Measurements from ENCODE around the gene EYS. TPM values are rescaled to one million over a fixed set of nuclear protein-coding genes. Genes with fewer than 3 reads are reported as not detected.

Gene EYS
- total RNA-seq, 2 donors from 2014 or later, result not detected

- DNase-seq (ENCODE audit: low spot score), result no peak
- H3K36me3 ChIP-seq, result no peaks in the 10 kb centered on the region
- no peaks in the 10 kb centered on the region for H3K9me3 ChIP-seq
- no peak overlapping the region for H3K4me3 ChIP-seq
- H3K27ac ChIP-seq, result no peak overlapping the region
- no peaks in the 10 kb centered on the region for H3K4me1 ChIP-seq (ENCODE audit: control insufficient read depth in 1 of 2, low read depth in 2 of 2)
- TF ChIP-seq CTCF (IDR thresholded peaks at IDR 0.05), result no peak
- no peak for ATAC-seq (ENCODE audit: insufficient number of reproducible peaks, low FRiP score, low read depth)
- no peaks in the 10 kb centered on the region for H3K27me3 ChIP-seq (replicated peaks; ENCODE audit: insufficient read depth)
Measured at GRCh38 chr6:64522859-64523258, 1184.2 kb downstream of the EYS start.

- Histone ChIP-seq H3K36me3 (no peaks in the 10 kb centered on the region), H3K4me3 (no peak overlapping the region), H3K27ac (no peak overlapping the region), H3K4me1 (ENCODE audit: control insufficient read depth in 1 of 2, low read depth in 2 of 2) (no peaks in the 10 kb centered on the region), H3K27me3 (replicated peaks; ENCODE audit: insufficient read depth) (no peaks in the 10 kb centered on the region), H3K9me3 (no peaks in the 10 kb centered on the region)
- DNase-seq (ENCODE audit: low spot score) (no peak), ATAC-seq (ENCODE audit: insufficient number of reproducible peaks, low FRiP score, low read depth) (no peak)
- TF ChIP-seq CTCF (IDR thresholded peaks at IDR 0.05), result no peak
Measured at GRCh38 chr6:64520050-64520449, 1187.0 kb downstream of the EYS start.

- no peaks in the 10 kb centered on the region for H3K9me3 ChIP-seq
- no peaks in the 10 kb centered on the region for H3K27me3 ChIP-seq (replicated peaks; ENCODE audit: insufficient read depth)
- ATAC-seq (ENCODE audit: insufficient number of reproducible peaks, low FRiP score, low read depth) (no peak), DNase-seq (ENCODE audit: low spot score) (no peak)
- no peak for TF ChIP-seq CTCF (IDR thresholded peaks at IDR 0.05)
- no peaks in the 10 kb centered on the region for H3K4me1 ChIP-seq (ENCODE audit: control insufficient read depth in 1 of 2, low read depth in 2 of 2)
- no peak overlapping the region for H3K4me3 ChIP-seq
- no peak overlapping the region for H3K27ac ChIP-seq
- H3K36me3 ChIP-seq, result no peaks in the 10 kb centered on the region
Measured at GRCh38 chr6:64516393-64516792, 1190.6 kb downstream of the EYS start.

- Histone ChIP-seq H3K27me3 (replicated peaks; ENCODE audit: insufficient read depth) (no peaks in the 10 kb centered on the region), H3K27ac (no peak overlapping the region), H3K36me3 (no peaks in the 10 kb centered on the region), H3K9me3 (no peaks in the 10 kb centered on the region), H3K4me3 (no peak overlapping the region), H3K4me1 (ENCODE audit: control insufficient read depth in 1 of 2, low read depth in 2 of 2) (no peaks in the 10 kb centered on the region)
- TF ChIP-seq CTCF (IDR thresholded peaks at IDR 0.05), result no peak
- ATAC-seq (ENCODE audit: insufficient number of reproducible peaks, low FRiP score, low read depth) (no peak), DNase-seq (ENCODE audit: low spot score) (no peak)
Measured at GRCh38 chr6:64507661-64508060, 1199.4 kb downstream of the EYS start.

- no peak overlapping the region for H3K27ac ChIP-seq
- no peaks in the 10 kb centered on the region for H3K36me3 ChIP-seq
- H3K4me3 ChIP-seq, result no peak overlapping the region
- DNase-seq (ENCODE audit: low spot score) (no peak), ATAC-seq (ENCODE audit: insufficient number of reproducible peaks, low FRiP score, low read depth) (no peak)
- TF ChIP-seq CTCF (IDR thresholded peaks at IDR 0.05), result no peak
- no peaks in the 10 kb centered on the region for H3K27me3 ChIP-seq (replicated peaks; ENCODE audit: insufficient read depth)
- no peaks in the 10 kb centered on the region for H3K4me1 ChIP-seq (ENCODE audit: control insufficient read depth in 1 of 2, low read depth in 2 of 2)
- H3K9me3 ChIP-seq, result no peaks in the 10 kb centered on the region
Measured at GRCh38 chr6:64505312-64505711, 1201.7 kb downstream of the EYS start.

Measured in thoracic aorta (tissue), 2 donors.